ENCODE measurements around the gene R3HDML. TPM values are rescaled to one million over a fixed set of nuclear protein-coding genes. Genes with fewer than 3 reads are reported as not detected.
A peak's percentile ranks its signal among the peaks of the same experiment; 100 is the strongest.

R3HDML gene
- total and polyA plus RNA-seq, 5 experiments from 2014 or later: not detected

- Mint-ChIP-seq H3K4me3 (no peak overlapping the region), H3K36me3 (no peaks in the 10 kb centered on the region), H3K27me3 (peaks cover 0 to 9% (median 4%) of the 10 kb centered on the region in 5 donors), H3K4me1 (peaks cover 5 to 17% (median 9%) of the 10 kb centered on the region in 4 donors), H3K27ac (peak overlapping the region in 3 of 10 donors; percentile 16 to 51 (median 31)), H3K9me3 (no peaks in the 10 kb centered on the region)
- DNase-seq (peak; percentile 38 to 72 (median 50)), ATAC-seq (peak; percentile 84)
- POLR2A ChIA-PET: interaction anchor here (1.5 kb wide), 1 partner anchor 222 kb away, joined by 3 read pairs; no protein-coding TSS in a partner anchor
Measured at GRCh38 chr20:44388466-44389023, 51.7 kb downstream of the R3HDML start.

DNA sequence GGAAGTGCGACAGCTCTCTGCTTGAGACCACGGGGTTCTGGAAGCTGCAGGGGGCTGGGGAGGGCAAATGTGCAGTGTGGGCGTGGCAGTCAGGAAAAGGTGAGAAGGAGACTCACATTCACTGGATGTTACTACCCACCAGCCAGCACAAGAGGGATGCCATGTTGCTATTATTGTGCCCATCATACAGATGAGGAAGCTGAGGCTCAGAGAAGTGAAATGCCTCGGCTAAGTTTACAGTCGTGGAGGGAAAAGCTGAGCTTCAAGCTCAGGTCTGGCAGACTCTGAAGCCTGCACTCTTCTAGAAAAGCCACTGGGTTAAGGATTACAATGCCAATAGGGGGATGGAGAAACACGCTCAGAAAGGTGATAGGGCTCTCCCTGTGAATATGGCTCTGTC lies 53.0 kb downstream of the R3HDML start:
- ATAC-seq (no peak), DNase-seq (no peak)
- Mint-ChIP-seq H3K4me3 (no peak overlapping the region), H3K27ac (no peak overlapping the region), H3K4me1 (peaks cover 3 to 12% (median 6%) of the 10 kb centered on the region in 4 donors), H3K36me3 (no peaks in the 10 kb centered on the region), H3K9me3 (no peaks in the 10 kb centered on the region), H3K27me3 (peaks cover 0 to 9% (median 4%) of the 10 kb centered on the region in 5 donors)
- POLR2A ChIA-PET: interaction anchor here (0.6 to 1.5 kb wide), 2 partner anchors 28 to 220 kb away, joined by 3 to 9 read pairs; no protein-coding TSS in a partner anchor

GRCh38 chr20:44390280-44390679 lies 53.4 kb downstream of the R3HDML start:
- H3K4me1 Mint-ChIP-seq: peaks cover 3 to 12% (median 6%) of the 10 kb centered on the region in 4 donors
- no peak overlapping the region for H3K4me3 Mint-ChIP-seq
- POLR2A ChIA-PET: no interaction called here
- ATAC-seq (no peak), DNase-seq (no peak)
- no peak overlapping the region for H3K27ac Mint-ChIP-seq
- peaks cover 0 to 9% (median 4%) of the 10 kb centered on the region in 5 donors for H3K27me3 Mint-ChIP-seq
- no peaks in the 10 kb centered on the region for H3K36me3 Mint-ChIP-seq
- H3K9me3 Mint-ChIP-seq: no peaks in the 10 kb centered on the region

- Mint-ChIP-seq H3K4me1 (peaks cover 3 to 12% (median 6%) of the 10 kb centered on the region in 4 donors), H3K27ac (no peak overlapping the region), H3K27me3 (peaks cover 0 to 9% (median 4%) of the 10 kb centered on the region in 5 donors), H3K4me3 (no peak overlapping the region), H3K36me3 (no peaks in the 10 kb centered on the region), H3K9me3 (no peaks in the 10 kb centered on the region)
- POLR2A ChIA-PET: no interaction called here
- DNase-seq (no peak), ATAC-seq (no peak)
Measured at GRCh38 chr20:44392088-44392775, 55.4 kb downstream of the R3HDML start.

GRCh38 chr20:44392776-44393607 lies 56.1 kb downstream of the R3HDML start:
- DNase-seq: no peak
- peak overlapping the region in 1 of 10 donors; percentile 28 for H3K27ac Mint-ChIP-seq
- POLR2A ChIA-PET: no interaction called here

GRCh38 chr20:44393608-44394451 lies 57.0 kb downstream of the R3HDML start:
- Mint-ChIP-seq H3K9me3 (no peaks in the 10 kb centered on the region), H3K36me3 (no peaks in the 10 kb centered on the region), H3K27ac (peak overlapping the region in 1 of 10 donors; percentile 28), H3K27me3 (peaks cover 0 to 7% (median 0%) of the 10 kb centered on the region in 5 donors), H3K4me3 (no peak overlapping the region), H3K4me1 (peaks cover 0 to 3% (median under 1%) of the 10 kb centered on the region in 4 donors)
- ATAC-seq (no peak), DNase-seq (no peak)
- POLR2A ChIA-PET: no interaction called here

More at GRCh38 chr20:44392776-44393607, 56.1 kb downstream of the R3HDML start:
- peaks cover 2 to 12% (median 6%) of the 10 kb centered on the region in 4 donors for H3K4me1 Mint-ChIP-seq
- H3K36me3 Mint-ChIP-seq: no peaks in the 10 kb centered on the region
- no peak overlapping the region for H3K4me3 Mint-ChIP-seq
- H3K9me3 Mint-ChIP-seq: no peaks in the 10 kb centered on the region
- no peak for ATAC-seq
- H3K27me3 Mint-ChIP-seq: peaks cover 0 to 9% (median 3%) of the 10 kb centered on the region in 5 donors

DNA sequence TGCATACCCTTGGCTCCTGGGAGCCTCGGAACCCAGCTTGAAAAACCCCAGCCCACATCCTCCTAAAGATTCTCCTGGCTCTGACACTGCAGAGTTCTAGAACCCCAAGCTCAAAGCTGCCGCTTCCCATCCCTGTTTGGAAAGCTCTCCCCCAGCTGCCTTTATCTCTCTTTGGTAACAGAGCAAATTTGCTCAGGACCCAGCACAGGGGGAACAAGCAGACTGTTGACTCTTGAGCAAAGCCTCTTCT lies 57.5 kb downstream of the R3HDML start:
- no peaks in the 10 kb centered on the region for H3K36me3 Mint-ChIP-seq
- H3K4me3 Mint-ChIP-seq: no peak overlapping the region
- POLR2A ChIA-PET: no interaction called here

GRCh38 chr20:44394702-44395460 lies 58.0 kb downstream of the R3HDML start:
- Mint-ChIP-seq H3K27ac (no peak overlapping the region), H3K36me3 (no peaks in the 10 kb centered on the region), H3K27me3 (peaks cover 0 to 7% (median 7%) of the 10 kb centered on the region in 5 donors), H3K4me1 (no peaks in the 10 kb centered on the region), H3K4me3 (no peak overlapping the region), H3K9me3 (no peaks in the 10 kb centered on the region)
- ATAC-seq: no peak
- no peak for DNase-seq
- POLR2A ChIA-PET: interaction anchor here (0.5 kb wide), 1 partner anchor 254 kb away, joined by 6 read pairs; no protein-coding TSS in a partner anchor

More for the DNA sequence above, 57.5 kb downstream of the R3HDML start:
- no peaks in the 10 kb centered on the region for H3K9me3 Mint-ChIP-seq
- no peak for DNase-seq
- H3K27me3 Mint-ChIP-seq: peaks cover 0 to 8% (median 1%) of the 10 kb centered on the region in 5 donors
- ATAC-seq: no peak
- no peaks in the 10 kb centered on the region for H3K4me1 Mint-ChIP-seq
- H3K27ac Mint-ChIP-seq: no peak overlapping the region

DNA sequence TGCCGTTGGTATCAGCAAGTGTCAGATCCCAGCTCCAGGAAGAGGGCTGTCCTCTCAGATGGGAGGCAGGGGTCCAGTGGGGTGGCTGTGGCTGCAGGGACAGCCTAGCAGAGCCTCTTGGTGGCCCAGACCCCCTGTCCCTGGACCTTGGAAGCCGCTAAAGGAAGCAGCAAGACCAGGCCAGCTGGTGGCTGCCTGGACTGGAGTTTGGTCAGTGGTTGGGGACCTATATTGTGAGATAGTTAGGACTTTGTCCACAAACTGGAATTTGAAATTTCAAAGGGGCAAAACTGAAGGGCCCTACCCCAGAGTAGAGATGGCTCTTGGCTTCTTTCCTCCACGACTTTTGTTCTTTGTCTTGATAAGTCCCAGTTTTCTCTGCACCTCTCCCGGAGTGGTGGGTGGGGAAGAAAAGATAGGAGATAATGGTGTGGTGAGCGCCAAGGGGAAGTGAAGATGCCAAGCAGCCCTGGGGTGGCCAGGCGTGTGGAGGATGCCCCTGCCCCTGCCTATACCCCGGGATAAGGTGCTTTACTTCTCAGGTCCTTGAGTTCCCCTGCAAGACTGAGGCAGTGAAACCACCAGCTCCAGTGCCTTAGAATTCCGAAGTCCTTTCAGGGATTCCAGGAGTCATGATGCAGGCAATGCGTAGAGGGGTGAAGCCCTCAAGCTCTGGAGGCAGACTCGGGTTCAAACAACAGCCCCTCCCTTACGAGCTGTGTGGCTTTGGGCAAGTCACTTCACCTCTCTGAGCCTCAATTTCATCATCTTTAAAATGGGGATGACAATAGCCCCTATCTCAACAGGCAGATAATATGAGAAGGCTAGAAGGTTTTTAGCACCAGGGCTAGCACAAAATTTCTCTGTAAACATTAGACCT lies 58.9 kb downstream of the R3HDML start:
- POLR2A ChIA-PET: interaction anchor here (0.6 kb wide), 1 partner anchor 175 kb away, joined by 3 read pairs; no protein-coding TSS in a partner anchor
- Mint-ChIP-seq H3K9me3 (no peaks in the 10 kb centered on the region), H3K36me3 (no peaks in the 10 kb centered on the region), H3K27ac (no peak overlapping the region), H3K27me3 (peaks cover 0 to 14% (median 7%) of the 10 kb centered on the region in 5 donors), H3K4me1 (no peaks in the 10 kb centered on the region), H3K4me3 (no peak overlapping the region)
- ATAC-seq: no peak
- no peak for DNase-seq

GRCh38 chr20:44396369-44397130 lies 59.7 kb downstream of the R3HDML start:
- Mint-ChIP-seq H3K4me3 (no peak overlapping the region), H3K36me3 (no peaks in the 10 kb centered on the region), H3K27me3 (peaks cover 0 to 17% (median 7%) of the 10 kb centered on the region in 5 donors), H3K27ac (no peak overlapping the region), H3K9me3 (no peaks in the 10 kb centered on the region), H3K4me1 (no peaks in the 10 kb centered on the region)
- DNase-seq (no peak), ATAC-seq (no peak)
- POLR2A ChIA-PET: no interaction called here

All from naive thymus-derived CD8-positive, alpha-beta T cell (primary cell).